GM23338 (cell line): ENCODE measurements around the gene MMP19. TPM values are rescaled to one million over a fixed set of nuclear protein-coding genes. Genes with fewer than 3 reads are reported as not detected.

Experiments
- ATAC-seq: fragments of 200-7000 bp; cut with Tn5 transposase; 3 replicates; pipeline ENCODE4 v1.9.1; 2020
- DNase-seq: peaks from one replicate; pipeline ENCODE4 v3.0.0-alpha.2; 2015; ENCODE audit warnings: low spot score
- H2AFZ ChIP-seq: fragments of 200-600 bp; sonication (generic); 2 replicates; pipeline ENCODE4 v1.8.0; 2016; ENCODE audit warnings: antibody characterized with exemption, mild to moderate bottlenecking, moderate library complexity
- H3F3A ChIP-seq: fragments of 200-600 bp; sonication (generic); replicated peaks from 2 replicates; pipeline ENCODE4 v1.8.0; 2017; ENCODE audit warnings: antibody characterized with exemption, mixed run types, low read depth
- H3K27ac ChIP-seq: fragments of 200-600 bp; sonication (generic); 2 replicates; pipeline ENCODE4 v1.6.1; 2016; ENCODE audit warnings: low read depth
- H3K27me3 ChIP-seq: fragments of 200-600 bp; sonication (generic); 2 replicates; pipeline ENCODE4 v1.8.0; 2016; ENCODE audit warnings: mild to moderate bottlenecking, mixed run types, moderate library complexity; ENCODE audit not compliant: insufficient read depth
- H3K36me3 ChIP-seq: fragments of 200-600 bp; sonication (generic); 2 replicates; pipeline ENCODE4 v1.8.0; 2016; ENCODE audit warnings: mild to moderate bottlenecking; ENCODE audit not compliant: insufficient read depth
- H3K4me1 ChIP-seq: fragments of 200-600 bp; sonication (generic); 2 replicates; pipeline ENCODE4 v1.8.0; 2016; ENCODE audit warnings: mild to moderate bottlenecking, moderate library complexity; ENCODE audit not compliant: insufficient read depth
- H3K4me2 ChIP-seq: fragments of 200-600 bp; sonication (generic); 2 replicates; pipeline ENCODE4 v1.7.1; 2017; ENCODE audit warnings: mixed run types
- H3K4me3 ChIP-seq: fragments of 200-600 bp; sonication (generic); 2 replicates; pipeline ENCODE4 v1.6.1; 2016; ENCODE audit warnings: mixed run types
- H3K79me2 ChIP-seq: fragments of 200-600 bp; sonication (generic); replicated peaks from 2 replicates; pipeline ENCODE4 v1.8.0; 2017; ENCODE audit warnings: mild to moderate bottlenecking; ENCODE audit not compliant: insufficient read depth
- H3K9me2 ChIP-seq: fragments of 200-600 bp; sonication (generic); 2 replicates; pipeline ENCODE4 v1.8.0; 2017; ENCODE audit not compliant: insufficient read depth
- H4K20me1 ChIP-seq: fragments of 200-600 bp; sonication (generic); replicated peaks from 2 replicates; pipeline ENCODE4 v1.8.0; 2017; ENCODE audit warnings: mild to moderate bottlenecking; ENCODE audit not compliant: insufficient read depth
- H3K27ac Mint-ChIP-seq: 2 replicates; pipeline ENCODE4 v1.8.0; 2020; ENCODE audit warnings: inconsistent platforms, mild to moderate bottlenecking, moderate library complexity, mixed read lengths
- H3K27me3 Mint-ChIP-seq: 3 replicates; pipeline ENCODE4 v1.8.0; 2022; ENCODE audit warnings: low read depth, mild to moderate bottlenecking, moderate library complexity, mixed read lengths, inconsistent platforms; ENCODE audit not compliant: insufficient read depth, poor library complexity
- H3K36me3 Mint-ChIP-seq: 3 replicates; pipeline ENCODE4 v1.8.0; 2021; ENCODE audit warnings: low read depth, mild to moderate bottlenecking, inconsistent platforms, moderate library complexity, mixed read lengths
- H3K4me1 Mint-ChIP-seq: 3 replicates; pipeline ENCODE4 v1.8.0; 2020; ENCODE audit warnings: mild to moderate bottlenecking, inconsistent platforms, mixed read lengths
- H3K4me3 Mint-ChIP-seq: 3 replicates; pipeline ENCODE4 v1.8.0; 2021; ENCODE audit warnings: moderate library complexity, mild to moderate bottlenecking, inconsistent platforms, mixed read lengths
- H3K9me3 Mint-ChIP-seq: 3 replicates; pipeline ENCODE4 v1.8.0; 2020; ENCODE audit warnings: moderate library complexity, mild to moderate bottlenecking, inconsistent platforms, mixed read lengths
- CREB1 ChIP-seq: fragments of 250-450 bp; sonication (Bioruptor Pico); IDR thresholded peaks from 2 replicates; pipeline ENCODE4 v1.5.0; 2020; ENCODE audit warnings: low read depth, mild to moderate bottlenecking, moderate library complexity
- CTCF ChIP-seq, 2 experiments: fragments of 200-600 bp in 1 of 2; sonication (generic) in 1 of 2; conservative IDR thresholded peaks; 2 replicates each; pipeline versions ENCODE4 v1.5.1 to v1.6.1; 2016 to 2017; ENCODE audit warnings: antibody characterized with exemption in 2 of 2, low read depth in 2 of 2, mild to moderate bottlenecking in 2 of 2, moderate library complexity in 1 of 2
- EZH2 ChIP-seq: fragments of 200-600 bp; sonication (generic); IDR thresholded peaks from one replicate; pipeline ENCODE4 v1.8.0; 2017; ENCODE audit warnings: antibody characterized with exemption, mild to moderate bottlenecking, low read depth; ENCODE audit not compliant: unreplicated experiment
- EZH2phosphoT487 ChIP-seq: fragments of 200-600 bp; sonication (generic); IDR thresholded peaks from one replicate; pipeline ENCODE4 v1.8.1; 2018; ENCODE audit warnings: antibody characterized with exemption; ENCODE audit not compliant: unreplicated experiment
- JUNB ChIP-seq: IDR thresholded peaks from one replicate; pipeline ENCODE4 v1.6.1; 2016; ENCODE audit warnings: antibody characterized with exemption; ENCODE audit not compliant: unreplicated experiment
- NANOG ChIP-seq: IDR thresholded peaks from 2 replicates; pipeline ENCODE4 v1.6.1; 2016; ENCODE audit warnings: antibody characterized with exemption, borderline replicate concordance
- POLR2AphosphoS5 ChIP-seq: IDR thresholded peaks from 2 replicates; pipeline ENCODE4 v1.6.1; 2016; ENCODE audit warnings: antibody characterized with exemption, low read depth
- STAT1 ChIP-seq: IDR thresholded peaks from one replicate; pipeline ENCODE4 v1.6.1; 2016; ENCODE audit warnings: antibody characterized with exemption; ENCODE audit not compliant: unreplicated experiment
- ZNF114 ChIP-seq: fragments of 250-450 bp; sonication (Bioruptor Pico); IDR thresholded peaks from 2 replicates; pipeline ENCODE4 v1.5.0; 2020; ENCODE audit warnings: mild to moderate bottlenecking, moderate library complexity
- ZNF331 ChIP-seq: fragments of 250-450 bp; sonication (Bioruptor Pico); IDR thresholded peaks from 2 replicates; pipeline ENCODE4 v1.5.0; 2020; ENCODE audit warnings: low read depth, mild to moderate bottlenecking, moderate library complexity
- polyA plus RNA-seq: library from polyadenylated mRNA; unstranded; fragments of >200 nt; fragmentation: Nextera tagmentation; extraction: Ambion mirVana; gene quantifications from 2 replicates; pipeline ENCODE4 v1.2.1, GENCODE V29; 2016
- total RNA-seq: library from RNA; depleted of rRNA; stranded (reverse); fragments of >200 nt; shearing (Covaris generic); gene quantifications from 2 replicates; pipeline ENCODE4 v1.2.3, GENCODE V29; 2014
- TF ChIP-seq, protein P1 (sequence below): IDR thresholded peaks from 2 replicates; pipeline ENCODE4 v1.6.1; 2016; ENCODE audit warnings: antibody characterized with exemption
- TF ChIP-seq, protein P2 (sequence below): fragments of 250-450 bp; sonication (Bioruptor Pico); IDR thresholded peaks from 2 replicates; pipeline ENCODE4 v1.5.0; 2020; ENCODE audit warnings: mild to moderate bottlenecking, moderate library complexity
- TF ChIP-seq, protein P3 (sequence below): IDR thresholded peaks from one replicate; pipeline ENCODE4 v1.6.1; 2018; ENCODE audit warnings: antibody characterized with exemption; ENCODE audit not compliant: unreplicated experiment

MMP19 gene
- total and polyA plus RNA-seq, 2 experiments from 2014 or later = 1.4 to 1.5 TPM

GRCh38 chr12:55789171-55789570 lies 53.6 kb downstream of the MMP19 start:
- Histone ChIP-seq H3K27me3 (no peaks in the 10 kb centered on the region), H3K4me1 (no peaks in the 10 kb centered on the region), H3K36me3 (peaks cover 63% of the 10 kb centered on the region), H3K79me2 (0 out of 2 replicates have a peak, but pooled peaks cover 11% of the 10 kb centered on the region), H3K4me2 (no peak overlapping the region), H4K20me1 (peaks cover 12% of the 10 kb centered on the region; the same call in 1 of the 2 replicates), H3K4me3 (no peak overlapping the region), H3F3A (0 out of 2 replicates have a peak, but pooled peaks cover 8% of the 10 kb centered on the region), H3K27ac (no peak overlapping the region), H3K9me2 (no peaks in the 10 kb centered on the region), H2AFZ (no peak overlapping the region)
- no peaks in the 10 kb centered on the region for H3K9me3 Mint-ChIP-seq
- no peak overlapping the region for H3K4me3 Mint-ChIP-seq
- H3K4me1 Mint-ChIP-seq = no peaks in the 10 kb centered on the region
- no peaks in the 10 kb centered on the region for H3K27me3 Mint-ChIP-seq
- DNase-seq (no peak), ATAC-seq (no peak)
- H3K27ac Mint-ChIP-seq = no peak overlapping the region
- TF ChIP-seq ZNF114 (CRISPR knock-in tag) = no peak
- no peak for TF ChIP-seq ZNF331
- no peak for TF ChIP-seq EZH2
- TF ChIP-seq JUNB = no peak
- TF ChIP-seq POLR2AphosphoS5 = no peak
- TF ChIP-seq, protein P1, sequence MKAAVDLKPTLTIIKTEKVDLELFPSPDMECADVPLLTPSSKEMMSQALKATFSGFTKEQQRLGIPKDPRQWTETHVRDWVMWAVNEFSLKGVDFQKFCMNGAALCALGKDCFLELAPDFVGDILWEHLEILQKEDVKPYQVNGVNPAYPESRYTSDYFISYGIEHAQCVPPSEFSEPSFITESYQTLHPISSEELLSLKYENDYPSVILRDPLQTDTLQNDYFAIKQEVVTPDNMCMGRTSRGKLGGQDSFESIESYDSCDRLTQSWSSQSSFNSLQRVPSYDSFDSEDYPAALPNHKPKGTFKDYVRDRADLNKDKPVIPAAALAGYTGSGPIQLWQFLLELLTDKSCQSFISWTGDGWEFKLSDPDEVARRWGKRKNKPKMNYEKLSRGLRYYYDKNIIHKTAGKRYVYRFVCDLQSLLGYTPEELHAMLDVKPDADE = no peak
- TF ChIP-seq CTCF (conservative IDR thresholded peaks at IDR 0.05; ENCODE audit: low read depth in 2 of 2) = no peak
- TF ChIP-seq EZH2phosphoT487 = no peak
- no peak for TF ChIP-seq STAT1
- TF ChIP-seq CREB1 (CRISPR knock-in tag) = no peak
- TF ChIP-seq, protein P2, sequence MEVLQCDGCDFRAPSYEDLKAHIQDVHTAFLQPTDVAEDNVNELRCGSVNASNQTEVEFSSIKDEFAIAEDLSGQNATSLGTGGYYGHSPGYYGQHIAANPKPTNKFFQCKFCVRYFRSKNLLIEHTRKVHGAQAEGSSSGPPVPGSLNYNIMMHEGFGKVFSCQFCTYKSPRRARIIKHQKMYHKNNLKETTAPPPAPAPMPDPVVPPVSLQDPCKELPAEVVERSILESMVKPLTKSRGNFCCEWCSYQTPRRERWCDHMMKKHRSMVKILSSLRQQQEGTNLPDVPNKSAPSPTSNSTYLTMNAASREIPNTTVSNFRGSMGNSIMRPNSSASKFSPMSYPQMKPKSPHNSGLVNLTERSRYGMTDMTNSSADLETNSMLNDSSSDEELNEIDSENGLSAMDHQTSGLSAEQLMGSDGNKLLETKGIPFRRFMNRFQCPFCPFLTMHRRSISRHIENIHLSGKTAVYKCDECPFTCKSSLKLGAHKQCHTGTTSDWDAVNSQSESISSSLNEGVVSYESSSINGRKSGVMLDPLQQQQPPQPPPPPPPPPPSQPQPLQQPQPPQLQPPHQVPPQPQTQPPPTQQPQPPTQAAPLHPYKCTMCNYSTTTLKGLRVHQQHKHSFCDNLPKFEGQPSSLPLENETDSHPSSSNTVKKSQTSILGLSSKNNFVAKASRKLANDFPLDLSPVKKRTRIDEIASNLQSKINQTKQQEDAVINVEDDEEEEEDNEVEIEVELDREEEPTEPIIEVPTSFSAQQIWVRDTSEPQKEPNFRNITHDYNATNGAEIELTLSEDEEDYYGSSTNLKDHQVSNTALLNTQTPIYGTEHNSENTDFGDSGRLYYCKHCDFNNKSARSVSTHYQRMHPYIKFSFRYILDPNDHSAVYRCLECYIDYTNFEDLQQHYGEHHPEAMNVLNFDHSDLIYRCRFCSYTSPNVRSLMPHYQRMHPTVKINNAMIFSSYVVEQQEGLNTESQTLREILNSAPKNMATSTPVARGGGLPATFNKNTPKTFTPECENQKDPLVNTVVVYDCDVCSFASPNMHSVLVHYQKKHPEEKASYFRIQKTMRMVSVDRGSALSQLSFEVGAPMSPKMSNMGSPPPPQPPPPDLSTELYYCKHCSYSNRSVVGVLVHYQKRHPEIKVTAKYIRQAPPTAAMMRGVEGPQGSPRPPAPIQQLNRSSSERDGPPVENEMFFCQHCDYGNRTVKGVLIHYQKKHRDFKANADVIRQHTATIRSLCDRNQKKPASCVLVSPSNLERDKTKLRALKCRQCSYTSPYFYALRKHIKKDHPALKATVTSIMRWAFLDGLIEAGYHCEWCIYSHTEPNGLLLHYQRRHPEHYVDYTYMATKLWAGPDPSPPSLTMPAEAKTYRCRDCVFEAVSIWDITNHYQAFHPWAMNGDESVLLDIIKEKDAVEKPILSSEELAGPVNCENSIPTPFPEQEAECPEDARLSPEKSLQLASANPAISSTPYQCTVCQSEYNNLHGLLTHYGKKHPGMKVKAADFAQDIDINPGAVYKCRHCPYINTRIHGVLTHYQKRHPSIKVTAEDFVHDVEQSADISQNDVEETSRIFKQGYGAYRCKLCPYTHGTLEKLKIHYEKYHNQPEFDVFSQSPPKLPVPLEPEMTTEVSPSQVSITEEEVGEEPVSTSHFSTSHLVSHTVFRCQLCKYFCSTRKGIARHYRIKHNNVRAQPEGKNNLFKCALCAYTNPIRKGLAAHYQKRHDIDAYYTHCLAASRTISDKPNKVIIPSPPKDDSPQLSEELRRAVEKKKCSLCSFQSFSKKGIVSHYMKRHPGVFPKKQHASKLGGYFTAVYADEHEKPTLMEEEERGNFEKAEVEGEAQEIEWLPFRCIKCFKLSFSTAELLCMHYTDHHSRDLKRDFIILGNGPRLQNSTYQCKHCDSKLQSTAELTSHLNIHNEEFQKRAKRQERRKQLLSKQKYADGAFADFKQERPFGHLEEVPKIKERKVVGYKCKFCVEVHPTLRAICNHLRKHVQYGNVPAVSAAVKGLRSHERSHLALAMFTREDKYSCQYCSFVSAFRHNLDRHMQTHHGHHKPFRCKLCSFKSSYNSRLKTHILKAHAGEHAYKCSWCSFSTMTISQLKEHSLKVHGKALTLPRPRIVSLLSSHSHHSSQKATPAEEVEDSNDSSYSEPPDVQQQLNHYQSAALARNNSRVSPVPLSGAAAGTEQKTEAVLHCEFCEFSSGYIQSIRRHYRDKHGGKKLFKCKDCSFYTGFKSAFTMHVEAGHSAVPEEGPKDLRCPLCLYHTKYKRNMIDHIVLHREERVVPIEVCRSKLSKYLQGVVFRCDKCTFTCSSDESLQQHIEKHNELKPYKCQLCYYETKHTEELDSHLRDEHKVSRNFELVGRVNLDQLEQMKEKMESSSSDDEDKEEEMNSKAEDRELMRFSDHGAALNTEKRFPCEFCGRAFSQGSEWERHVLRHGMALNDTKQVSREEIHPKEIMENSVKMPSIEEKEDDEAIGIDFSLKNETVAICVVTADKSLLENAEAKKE (CRISPR knock-in tag) = no peak
- TF ChIP-seq, protein P3, sequence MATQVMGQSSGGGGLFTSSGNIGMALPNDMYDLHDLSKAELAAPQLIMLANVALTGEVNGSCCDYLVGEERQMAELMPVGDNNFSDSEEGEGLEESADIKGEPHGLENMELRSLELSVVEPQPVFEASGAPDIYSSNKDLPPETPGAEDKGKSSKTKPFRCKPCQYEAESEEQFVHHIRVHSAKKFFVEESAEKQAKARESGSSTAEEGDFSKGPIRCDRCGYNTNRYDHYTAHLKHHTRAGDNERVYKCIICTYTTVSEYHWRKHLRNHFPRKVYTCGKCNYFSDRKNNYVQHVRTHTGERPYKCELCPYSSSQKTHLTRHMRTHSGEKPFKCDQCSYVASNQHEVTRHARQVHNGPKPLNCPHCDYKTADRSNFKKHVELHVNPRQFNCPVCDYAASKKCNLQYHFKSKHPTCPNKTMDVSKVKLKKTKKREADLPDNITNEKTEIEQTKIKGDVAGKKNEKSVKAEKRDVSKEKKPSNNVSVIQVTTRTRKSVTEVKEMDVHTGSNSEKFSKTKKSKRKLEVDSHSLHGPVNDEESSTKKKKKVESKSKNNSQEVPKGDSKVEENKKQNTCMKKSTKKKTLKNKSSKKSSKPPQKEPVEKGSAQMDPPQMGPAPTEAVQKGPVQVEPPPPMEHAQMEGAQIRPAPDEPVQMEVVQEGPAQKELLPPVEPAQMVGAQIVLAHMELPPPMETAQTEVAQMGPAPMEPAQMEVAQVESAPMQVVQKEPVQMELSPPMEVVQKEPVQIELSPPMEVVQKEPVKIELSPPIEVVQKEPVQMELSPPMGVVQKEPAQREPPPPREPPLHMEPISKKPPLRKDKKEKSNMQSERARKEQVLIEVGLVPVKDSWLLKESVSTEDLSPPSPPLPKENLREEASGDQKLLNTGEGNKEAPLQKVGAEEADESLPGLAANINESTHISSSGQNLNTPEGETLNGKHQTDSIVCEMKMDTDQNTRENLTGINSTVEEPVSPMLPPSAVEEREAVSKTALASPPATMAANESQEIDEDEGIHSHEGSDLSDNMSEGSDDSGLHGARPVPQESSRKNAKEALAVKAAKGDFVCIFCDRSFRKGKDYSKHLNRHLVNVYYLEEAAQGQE = no peak
- TF ChIP-seq NANOG = no peak
- H3K36me3 Mint-ChIP-seq = peaks cover 86% of the 10 kb centered on the region
